Sigmoid colon (tissue), 4 donors: ENCODE results near the gene CLMN.

Experiments
- EP300 ChIP-seq, 4 donors: sonication (generic); formaldehyde crosslinking; IDR thresholded peaks; one replicate each; pipeline ENCODE4 v1.6.1; 2017; ENCODE audit warnings: antibody characterized with exemption in 4 of 4
- POLR2A ChIP-seq, 2 donors: fragments of 450-650 bp; IDR thresholded peaks; one replicate each; pipeline ENCODE4 v1.6.1; 2016; ENCODE audit warnings: antibody characterized with exemption in 2 of 2, mild to moderate bottlenecking in 2 of 2, moderate library complexity in 2 of 2
- TF ChIP-seq, protein P1 (sequence below), 4 experiments: fragments of 450-650 bp in 3 of 4; fragments of 200-600 bp in 1 of 4; IDR thresholded peaks; one replicate each; pipeline ENCODE4 v1.5.1; 2016 to 2019; ENCODE audit warnings: antibody characterized with exemption in 4 of 4, mild to moderate bottlenecking in 3 of 4, moderate library complexity in 2 of 4

DNA sequence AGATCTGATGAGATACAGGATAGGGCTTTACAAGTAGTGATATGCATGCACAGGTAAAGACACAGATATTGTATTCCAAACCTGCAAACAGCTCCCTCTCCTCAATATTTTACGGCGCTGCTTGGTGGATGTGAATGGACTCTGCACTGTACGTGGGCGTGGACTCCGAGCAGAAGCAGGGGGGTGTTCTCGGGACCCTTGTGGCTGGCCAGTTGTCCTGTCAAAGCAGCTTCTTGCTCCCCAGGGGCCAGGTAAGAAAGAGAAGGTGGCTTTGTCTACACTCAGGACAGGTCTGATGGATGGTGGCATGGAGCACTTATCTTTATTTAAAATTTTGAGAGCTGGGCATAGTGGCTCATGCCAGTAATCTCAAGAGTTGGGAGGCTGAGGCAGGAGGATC, 29.5 kb upstream of the CLMN start:
- TF ChIP-seq, protein P1, sequence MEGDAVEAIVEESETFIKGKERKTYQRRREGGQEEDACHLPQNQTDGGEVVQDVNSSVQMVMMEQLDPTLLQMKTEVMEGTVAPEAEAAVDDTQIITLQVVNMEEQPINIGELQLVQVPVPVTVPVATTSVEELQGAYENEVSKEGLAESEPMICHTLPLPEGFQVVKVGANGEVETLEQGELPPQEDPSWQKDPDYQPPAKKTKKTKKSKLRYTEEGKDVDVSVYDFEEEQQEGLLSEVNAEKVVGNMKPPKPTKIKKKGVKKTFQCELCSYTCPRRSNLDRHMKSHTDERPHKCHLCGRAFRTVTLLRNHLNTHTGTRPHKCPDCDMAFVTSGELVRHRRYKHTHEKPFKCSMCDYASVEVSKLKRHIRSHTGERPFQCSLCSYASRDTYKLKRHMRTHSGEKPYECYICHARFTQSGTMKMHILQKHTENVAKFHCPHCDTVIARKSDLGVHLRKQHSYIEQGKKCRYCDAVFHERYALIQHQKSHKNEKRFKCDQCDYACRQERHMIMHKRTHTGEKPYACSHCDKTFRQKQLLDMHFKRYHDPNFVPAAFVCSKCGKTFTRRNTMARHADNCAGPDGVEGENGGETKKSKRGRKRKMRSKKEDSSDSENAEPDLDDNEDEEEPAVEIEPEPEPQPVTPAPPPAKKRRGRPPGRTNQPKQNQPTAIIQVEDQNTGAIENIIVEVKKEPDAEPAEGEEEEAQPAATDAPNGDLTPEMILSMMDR (IDR thresholded peaks at IDR 0.05), result no peak
- TF ChIP-seq EP300 (IDR thresholded peaks at IDR 0.05) (no peak), POLR2A (IDR thresholded peaks at IDR 0.05) (no peak)
